Psoas muscle (tissue), 8 donors: ENCODE data around the gene SPRY4. TPM values are rescaled to one million over a fixed set of nuclear protein-coding genes. Genes with fewer than 3 reads are reported as not detected.

Experiments
- ATAC-seq, 4 donors: fragments of 200-7000 bp; cut with Tn5 transposase; one replicate each; pipeline ENCODE4 v1.9.1; 2020; ENCODE audit warnings: moderate library complexity in 3 of 4, mild to moderate bottlenecking in 2 of 4
- DNase-seq, 2 donors: peaks; one replicate each; pipeline ENCODE4 v3.0.0-alpha.2; 2020
- H3K27ac ChIP-seq: fragments of 200-600 bp; one replicate; pipeline ENCODE4 v1.8.0; 2022
- H3K27me3 ChIP-seq, 3 donors: fragments of 200-600 bp in 1 of 3; one replicate each; pipeline versions ENCODE4 v1.6.1 to v1.8.0; 2013 to 2022; ENCODE audit warnings: low read length in 2 of 3, mild to moderate bottlenecking in 2 of 3, moderate library complexity in 1 of 3; ENCODE audit not compliant: insufficient read depth in 3 of 3
- H3K36me3 ChIP-seq, 2 donors: fragments of 200-600 bp in 1 of 2; one replicate each; pipeline versions ENCODE4 v1.6.1 to v1.8.0; 2013 to 2022; ENCODE audit warnings: low read depth in 1 of 2, mild to moderate bottlenecking in 1 of 2, moderate library complexity in 1 of 2; ENCODE audit not compliant: insufficient read depth in 1 of 2
- H3K4me1 ChIP-seq: fragments of 200-600 bp; one replicate; pipeline ENCODE4 v1.8.0; 2022
- H3K4me3 ChIP-seq: fragments of 200-600 bp; one replicate; pipeline ENCODE4 v1.8.0; 2022; ENCODE audit warnings: mild to moderate bottlenecking
- H3K9me3 ChIP-seq: fragments of 200-600 bp; one replicate; pipeline ENCODE4 v1.8.0; 2022
- CTCF ChIP-seq: fragments of 200-600 bp; IDR thresholded peaks from one replicate; pipeline ENCODE4 v1.8.0; 2022; ENCODE audit warnings: antibody characterized with exemption
- WGBS, 3 donors: extraction: QIAGEN DNeasy Blood & Tissue Kit; methylation state at CpG; one replicate each; pipeline versions ENCODE4 v1.1.6 to v1.1.7; 2013; 5-methylcytosine and 5-hydroxymethylcytosine counted together
- intact Hi-C, 2 donors: fragments of 100-400 bp; cut with DNase I; formaldehyde crosslinking; loops; one replicate each; pipeline versions ENCODE4 v1.11.0 to v1.14.2; 2022
- polyA plus RNA-seq, 3 donors: library from polyadenylated mRNA; stranded (reverse); fragments of 200-250 nt; gene quantifications; one replicate each; pipeline ENCODE4 v1.2.3, GENCODE V29; 2013
- total RNA-seq, 4 donors: library from RNA; stranded (reverse); fragmentation: NEBNext Ultra II Directional in 2 of 4; extraction: Animal tissue kit (Norgen Biotek cat#: 25700) in 2 of 4; gene quantifications; one replicate each; pipeline versions ENCODE4 v1.2.1 to v1.2.4, GENCODE V29; 2021 to 2023
- donor health status: healthy with polysubstance abuse.
- donor health status: DM: no; HTN: no; CAD: no; lungs with moderate emphysema.
- donor health status: Bipolar disorder and iron deficiency.
- donor health status: healthy.
- donor health status: DM: yes; HTN: yes; CAD: no.
- donor health status: DM: no; HTN: no; CAD: no.
- donor health status: DM: no; HTN: no; CAD: no.
- donor health status: DM: yes; HTN: yes; CAD: no.

Gene SPRY4
- total and polyA plus RNA-seq, 7 donors = 1.0 to 8.0 (median 5.6) TPM

GRCh38 chr5:142324136-142324870 is 518 bp downstream of the SPRY4 start:
- no peaks in the 10 kb centered on the region for H3K9me3 ChIP-seq
- H3K4me3 ChIP-seq = peak overlapping the region; percentile 73
- H3K27ac ChIP-seq = peak overlapping the region; percentile 77
- no peaks in the 10 kb centered on the region for H3K36me3 ChIP-seq
- DNase-seq (peak in 1 of 2 donors; percentile 47), ATAC-seq (peak; percentile 44 to 64 (median 46))
- peaks cover 23% of the 10 kb centered on the region for H3K4me1 ChIP-seq
- peaks cover 0 to 58% (median 10%) of the 10 kb centered on the region in 3 donors for H3K27me3 ChIP-seq
- TF ChIP-seq CTCF = peak; percentile 12
- intact Hi-C loops = loop anchor here in 1 of 2 donors (5.0 to 10.0 kb wide), 2 partner anchors 170 to 223 kb away; no protein-coding TSS in a partner anchor
- 1 to 2% (median 1%) methylated on average over 48 to 58 of the region's 58 CpGs for WGBS, 3 donors

- Histone ChIP-seq H3K27me3 (peaks cover 0 to 65% (median 10%) of the 10 kb centered on the region in 3 donors), H3K27ac (peak overlapping the region; percentile 77), H3K36me3 (no peaks in the 10 kb centered on the region), H3K4me3 (peak overlapping the region; percentile 73), H3K4me1 (peaks cover 23% of the 10 kb centered on the region), H3K9me3 (no peaks in the 10 kb centered on the region)
- no peak for DNase-seq
- WGBS, 3 donors = 11 to 20% (median 13%) methylated on average over 19 of the region's 19 CpGs
- TF ChIP-seq CTCF = no peak
- ATAC-seq = no peak
- intact Hi-C loops = loop anchor here in 1 of 2 donors (5.0 to 10.0 kb wide), 2 partner anchors 169 to 224 kb away; no protein-coding TSS in a partner anchor
Observed at GRCh38 chr5:142323480-142324135, 1.2 kb downstream of the SPRY4 start.

- Histone ChIP-seq H3K4me3 (peak overlapping the region; percentile 73), H3K36me3 (no peaks in the 10 kb centered on the region), H3K27me3 (peaks cover 0 to 69% (median 10%) of the 10 kb centered on the region in 3 donors), H3K9me3 (no peaks in the 10 kb centered on the region), H3K4me1 (peaks cover 23% of the 10 kb centered on the region), H3K27ac (peak overlapping the region; percentile 77)
- peak in 2 of 4 donors; percentile 18 to 20 for ATAC-seq
- no peak for DNase-seq
- 24 to 41% (median 27%) methylated on average over 15 of the region's 15 CpGs for WGBS, 3 donors
- intact Hi-C loops = loop anchor here in 1 of 2 donors (5.0 to 10.0 kb wide), 2 partner anchors 168 to 224 kb away; no protein-coding TSS in a partner anchor
- TF ChIP-seq CTCF = no peak
Observed at GRCh38 chr5:142322747-142323479, 1.9 kb downstream of the SPRY4 start.

GRCh38 chr5:142322403-142322746 is 2.4 kb downstream of the SPRY4 start:
- WGBS, 3 donors = 66 to 78% (median 74%) methylated on average over 5 of the region's 5 CpGs
- no peak for DNase-seq
- Histone ChIP-seq H3K9me3 (no peaks in the 10 kb centered on the region), H3K4me1 (peaks cover 23% of the 10 kb centered on the region), H3K4me3 (peak overlapping the region; percentile 73), H3K27ac (peak overlapping the region; percentile 77), H3K36me3 (no peaks in the 10 kb centered on the region), H3K27me3 (peaks cover 0 to 68% (median 10%) of the 10 kb centered on the region in 3 donors)
- intact Hi-C loops = loop anchor here in 1 of 2 donors (5.0 to 10.0 kb wide), 2 partner anchors 168 to 225 kb away; no protein-coding TSS in a partner anchor
- ATAC-seq = no peak
- TF ChIP-seq CTCF = no peak
